HepG2 (cell line): ENCODE results near the gene PARN. TPM values are rescaled to one million over a fixed set of nuclear protein-coding genes. Genes with fewer than 3 reads are reported as not detected.

Source experiments
- POLR2A ChIP-seq, 2 experiments: IDR thresholded peaks; 2 replicates each; pipeline ENCODE4 v1.6.1; 2011; ENCODE audit warnings: low read depth in 2 of 2, low read length in 2 of 2, mild to moderate bottlenecking in 1 of 2, moderate library complexity in 1 of 2; ENCODE audit not compliant: insufficient read depth in 1 of 2
- TGIF2 ChIP-seq: IDR thresholded peaks from 2 replicates; pipeline ENCODE4 v1.6.1; 2016; ENCODE audit warnings: control low read depth, missing compliant biosample characterization
- TOPORS ChIP-seq: sonication (generic); formaldehyde crosslinking; IDR thresholded peaks from 2 replicates; pipeline ENCODE4 v1.8.0; 2023; ENCODE audit warnings: mild to moderate bottlenecking, missing genetic modification reagents
- WIZ ChIP-seq: sonication (generic); formaldehyde crosslinking; IDR thresholded peaks from 2 replicates; pipeline ENCODE4 v1.5.1; 2020; ENCODE audit warnings: mild to moderate bottlenecking, missing genetic modification reagents
- ZBTB3 ChIP-seq: sonication (generic); formaldehyde crosslinking; IDR thresholded peaks from 2 replicates; pipeline ENCODE4 v1.4.0; 2020; ENCODE audit warnings: low read depth, mild to moderate bottlenecking, moderate library complexity, missing genetic modification reagents, borderline replicate concordance
- ZNF3 ChIP-seq: IDR thresholded peaks from 2 replicates; pipeline ENCODE4 v1.7.0; 2017; ENCODE audit warnings: inconsistent platforms
- ZNF770 ChIP-seq: sonication (generic); formaldehyde crosslinking; IDR thresholded peaks from 2 replicates; pipeline ENCODE4 v1.5.0; 2020; ENCODE audit warnings: mild to moderate bottlenecking, missing genetic modification reagents
- polyA plus RNA-seq, 8 experiments: library from polyadenylated mRNA; depleted of rRNA in 3 of 8; stranded (reverse) in 7 of 8; unstranded in 1 of 8; fragments of >200 nt; fragmentation: Illumina TruSeq in 4 of 8; extraction: Trizol in 4 of 8; gene quantifications; 2 replicates each; pipeline versions ENCODE4 v1.2.1 to v1.2.3, GENCODE V29; 2011 to 2016; ENCODE audit warnings: low read depth in 4 of 8, missing spikeins in 1 of 8, mixed read lengths in 1 of 8; ENCODE audit not compliant: insufficient read depth in 1 of 8
- total RNA-seq, 5 experiments: library from RNA; depleted of rRNA; stranded (reverse); fragments of >200 nt; fragmentation: Illumina TruSeq; extraction: Trizol; gene quantifications; 2 replicates each; pipeline ENCODE4 v1.2.3, GENCODE V29; 2016; ENCODE audit warnings: low read depth in 1 of 5
- TF ChIP-seq, protein P1 (sequence below): sonication (generic); formaldehyde crosslinking; IDR thresholded peaks from 2 replicates; pipeline ENCODE4 v1.4.0; 2020; ENCODE audit warnings: low read depth, mild to moderate bottlenecking, missing genetic modification reagents
- TF ChIP-seq, protein P2 (sequence below): sonication (generic); formaldehyde crosslinking; IDR thresholded peaks from 2 replicates; pipeline ENCODE4 v1.4.0; 2020; ENCODE audit warnings: missing genetic modification reagents
- TF ChIP-seq, protein P3 (sequence below), 2 experiments: sonication (generic) in 1 of 2; formaldehyde crosslinking in 1 of 2; IDR thresholded peaks; 2 replicates each; pipeline versions ENCODE4 v1.4.0 to v1.6.1; 2016 to 2020; ENCODE audit warnings: borderline replicate concordance in 1 of 2, low read depth in 1 of 2, mild to moderate bottlenecking in 1 of 2, missing genetic modification reagents in 1 of 2

Gene PARN
- total and polyA plus RNA-seq, 2 of the 13 experiments (the other 11 are each of a cell fraction or from before 2014, with no cell fraction given), result 13.3 to 47.6 TPM

DNA sequence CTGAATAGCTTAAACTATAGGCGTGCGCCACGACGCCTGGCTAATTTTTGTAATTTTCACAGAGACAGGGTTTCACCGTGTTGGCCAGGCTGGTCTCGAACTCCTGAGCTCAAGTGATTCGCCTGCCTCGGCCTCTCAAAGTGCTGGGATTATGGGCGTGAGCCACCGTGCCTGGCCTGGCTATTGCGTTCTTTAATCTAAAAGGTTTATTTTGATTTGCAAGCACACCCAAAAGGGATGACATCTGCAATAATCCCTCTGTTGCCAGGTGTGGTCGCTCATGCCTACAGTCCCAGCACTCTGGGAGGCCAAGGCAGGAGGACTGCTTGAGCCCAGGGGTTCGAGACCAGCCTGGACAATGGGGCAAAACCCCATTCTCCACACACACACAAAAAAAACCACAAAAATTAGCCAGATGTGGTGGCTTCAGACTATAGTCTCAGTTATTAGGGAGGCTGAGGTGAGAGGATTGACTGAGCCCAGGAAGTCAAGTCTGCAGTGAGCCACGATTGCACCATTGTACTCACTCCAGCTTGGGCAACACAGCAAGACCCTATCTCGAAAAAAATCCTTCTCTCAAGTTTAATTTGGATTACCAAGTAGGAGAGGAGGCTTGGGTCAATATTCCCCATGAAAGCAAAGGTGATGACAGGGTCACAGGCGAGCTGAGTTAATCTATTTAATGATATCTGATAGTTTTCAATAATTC lies 144.1 kb downstream of the PARN start (continued):
- TF ChIP-seq, protein P1, sequence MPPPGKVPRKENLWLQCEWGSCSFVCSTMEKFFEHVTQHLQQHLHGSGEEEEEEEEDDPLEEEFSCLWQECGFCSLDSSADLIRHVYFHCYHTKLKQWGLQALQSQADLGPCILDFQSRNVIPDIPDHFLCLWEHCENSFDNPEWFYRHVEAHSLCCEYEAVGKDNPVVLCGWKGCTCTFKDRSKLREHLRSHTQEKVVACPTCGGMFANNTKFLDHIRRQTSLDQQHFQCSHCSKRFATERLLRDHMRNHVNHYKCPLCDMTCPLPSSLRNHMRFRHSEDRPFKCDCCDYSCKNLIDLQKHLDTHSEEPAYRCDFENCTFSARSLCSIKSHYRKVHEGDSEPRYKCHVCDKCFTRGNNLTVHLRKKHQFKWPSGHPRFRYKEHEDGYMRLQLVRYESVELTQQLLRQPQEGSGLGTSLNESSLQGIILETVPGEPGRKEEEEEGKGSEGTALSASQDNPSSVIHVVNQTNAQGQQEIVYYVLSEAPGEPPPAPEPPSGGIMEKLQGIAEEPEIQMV (CRISPR knock-in tag), result no peak
- TF ChIP-seq POLR2A (IDR thresholded peaks at IDR 0.05; ENCODE audit: insufficient read depth in 1 of 2, low read depth in 2 of 2, low read length in 2 of 2) (no peak), ZBTB3 (CRISPR knock-in tag) (no peak), TGIF2 (CRISPR knock-in tag) (no peak), TOPORS (peak; percentile 28; the same call in 1 of the 2 replicates), ZNF770 (CRISPR knock-in tag) (peak; percentile 92), WIZ (CRISPR knock-in tag) (no peak), ZNF3 (CRISPR knock-in tag) (peak; percentile 69; the same call in 1 of the 2 replicates)
- TF ChIP-seq, protein P2, sequence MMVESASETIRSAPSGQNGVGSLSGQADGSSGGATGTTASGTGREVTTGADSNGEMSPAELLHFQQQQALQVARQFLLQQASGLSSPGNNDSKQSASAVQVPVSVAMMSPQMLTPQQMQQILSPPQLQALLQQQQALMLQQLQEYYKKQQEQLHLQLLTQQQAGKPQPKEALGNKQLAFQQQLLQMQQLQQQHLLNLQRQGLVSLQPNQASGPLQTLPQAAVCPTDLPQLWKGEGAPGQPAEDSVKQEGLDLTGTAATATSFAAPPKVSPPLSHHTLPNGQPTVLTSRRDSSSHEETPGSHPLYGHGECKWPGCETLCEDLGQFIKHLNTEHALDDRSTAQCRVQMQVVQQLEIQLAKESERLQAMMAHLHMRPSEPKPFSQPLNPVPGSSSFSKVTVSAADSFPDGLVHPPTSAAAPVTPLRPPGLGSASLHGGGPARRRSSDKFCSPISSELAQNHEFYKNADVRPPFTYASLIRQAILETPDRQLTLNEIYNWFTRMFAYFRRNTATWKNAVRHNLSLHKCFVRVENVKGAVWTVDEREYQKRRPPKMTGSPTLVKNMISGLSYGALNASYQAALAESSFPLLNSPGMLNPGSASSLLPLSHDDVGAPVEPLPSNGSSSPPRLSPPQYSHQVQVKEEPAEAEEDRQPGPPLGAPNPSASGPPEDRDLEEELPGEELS, result no peak; the same call in 1 of the 2 replicates
- TF ChIP-seq, protein P3, sequence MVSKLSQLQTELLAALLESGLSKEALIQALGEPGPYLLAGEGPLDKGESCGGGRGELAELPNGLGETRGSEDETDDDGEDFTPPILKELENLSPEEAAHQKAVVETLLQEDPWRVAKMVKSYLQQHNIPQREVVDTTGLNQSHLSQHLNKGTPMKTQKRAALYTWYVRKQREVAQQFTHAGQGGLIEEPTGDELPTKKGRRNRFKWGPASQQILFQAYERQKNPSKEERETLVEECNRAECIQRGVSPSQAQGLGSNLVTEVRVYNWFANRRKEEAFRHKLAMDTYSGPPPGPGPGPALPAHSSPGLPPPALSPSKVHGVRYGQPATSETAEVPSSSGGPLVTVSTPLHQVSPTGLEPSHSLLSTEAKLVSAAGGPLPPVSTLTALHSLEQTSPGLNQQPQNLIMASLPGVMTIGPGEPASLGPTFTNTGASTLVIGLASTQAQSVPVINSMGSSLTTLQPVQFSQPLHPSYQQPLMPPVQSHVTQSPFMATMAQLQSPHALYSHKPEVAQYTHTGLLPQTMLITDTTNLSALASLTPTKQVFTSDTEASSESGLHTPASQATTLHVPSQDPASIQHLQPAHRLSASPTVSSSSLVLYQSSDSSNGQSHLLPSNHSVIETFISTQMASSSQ (IDR thresholded peaks at IDR 0.05; ENCODE audit: low read depth), result no peak
- TF ChIP-seq, protein P3 (CRISPR knock-in tag; IDR thresholded peaks at IDR 0.05; ENCODE audit: borderline replicate concordance), result no peak
